Activated CD4-positive, alpha-beta T cell treated with anti-CD3 and anti-CD28 coated beads for 36 hours (primary cell): ENCODE data around the gene FAM167B. TPM values are rescaled to one million over a fixed set of nuclear protein-coding genes. Genes with fewer than 3 reads are reported as not detected.
"Not testable (repeated sequence)": the region's sequence is repeated elsewhere in the genome, so short reads cannot be mapped to it uniquely, and the experiment has no call there.

Experiments
- ATAC-seq: fragments of 200-7000 bp; cut with Tn5 transposase; one replicate; pipeline ENCODE4 v1.10.0; 2021; ENCODE audit warnings: mild to moderate bottlenecking, moderate library complexity
- CTCF ChIA-PET: fragments of 350-600 bp; sonication (Branson Sonifier 250); formaldehyde crosslinking; loops from one replicate; lab custom pipeline; 2021; ENCODE audit warnings: antibody characterized with exemption; lab: Charles Lee
- POLR2A ChIA-PET: fragments of 350-600 bp; sonication (Branson Sonifier 250); formaldehyde crosslinking; loops from one replicate; lab custom pipeline; 2021; ENCODE audit warnings: antibody characterized with exemption, inconsistent platforms; lab: Charles Lee
- DNase-seq: peaks from one replicate; pipeline ENCODE4 v3.0.0-alpha.2; 2020
- H3K27ac Mint-ChIP-seq: one replicate; pipeline ENCODE4 v1.8.0; 2021; ENCODE audit warnings: mixed read lengths
- H3K27me3 Mint-ChIP-seq: one replicate; pipeline ENCODE4 v1.8.0; 2021; ENCODE audit warnings: mixed read lengths
- H3K36me3 Mint-ChIP-seq: one replicate; pipeline ENCODE4 v1.8.0; 2021; ENCODE audit warnings: low read depth, mixed read lengths
- H3K4me1 Mint-ChIP-seq: one replicate; pipeline ENCODE4 v1.8.0; 2021; ENCODE audit warnings: mixed read lengths
- H3K4me3 Mint-ChIP-seq: one replicate; pipeline ENCODE4 v1.8.0; 2021; ENCODE audit warnings: mild to moderate bottlenecking, moderate library complexity, mixed read lengths
- H3K9me3 Mint-ChIP-seq: one replicate; pipeline ENCODE4 v1.8.0; 2021; ENCODE audit warnings: low read depth, mixed read lengths
- intact Hi-C, 2 experiments: fragments of 100-400 bp; cut with DNase I in 1 of 2; cut with micrococcal nuclease in 1 of 2; formaldehyde crosslinking; loops; one replicate each; pipeline versions ENCODE4 v1.14.2 to v1.15.1; 2022 to 2024; cut with DNase I, micrococcal nuclease
- total RNA-seq, 2 experiments: library from RNA; stranded (reverse); gene quantifications; one replicate each; pipeline ENCODE4 v1.2.3, GENCODE V29; 2021

The FAM167B gene
- total RNA-seq, 2 experiments from 2014 or later = 0.72 to 0.82 TPM

DNA sequence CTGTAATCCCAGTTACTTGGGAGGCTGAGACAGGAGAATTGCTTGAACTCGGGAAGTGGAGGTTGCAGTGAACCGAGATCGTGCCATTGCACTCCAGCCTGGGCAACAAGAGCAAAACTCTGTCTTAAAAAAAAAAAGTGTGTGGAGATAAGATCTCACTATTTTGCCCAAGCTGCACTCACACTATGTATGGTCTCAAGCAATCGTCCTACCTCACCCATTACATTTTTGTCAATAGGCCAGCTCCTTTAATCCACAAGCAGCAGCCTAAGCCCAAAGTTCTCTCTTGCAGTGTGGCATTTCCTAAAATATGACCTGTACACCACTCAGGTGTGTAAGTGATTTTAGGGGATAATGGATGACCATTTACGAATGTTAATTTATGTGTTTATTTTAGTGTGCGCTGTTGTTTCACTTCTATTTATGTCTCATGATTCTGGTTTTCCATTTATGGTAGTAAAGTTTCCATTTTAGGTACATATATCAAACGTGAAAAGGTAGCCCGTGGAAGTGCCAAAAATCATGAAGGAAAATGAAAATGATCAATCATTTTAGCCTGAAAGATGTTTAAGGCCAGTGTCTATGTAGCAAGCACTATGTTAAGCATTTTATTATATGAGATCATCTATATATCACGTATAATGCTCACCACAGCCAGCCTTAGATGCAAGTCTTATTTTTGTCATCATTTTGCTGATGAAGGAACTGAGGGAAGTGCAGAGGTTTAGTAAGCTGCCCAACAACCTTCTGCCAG lies 9.6 kb downstream of the FAM167B start:
- CTCF ChIA-PET = interaction anchor here (0.6 to 4.5 kb wide), 4 partner anchors 8 to 235 kb away, joined by 3 to 45 read pairs (median 4); partner anchors contain the start of genes FAM167B, IQCC and LCK
- peak overlapping the region; percentile 98 for H3K27ac Mint-ChIP-seq
- intact Hi-C loops = loop anchor here (1.0 to 10.0 kb wide), 4 partner anchors 8 to 541 kb away; no protein-coding TSS in a partner anchor
- peak; percentile 22 for ATAC-seq
- H3K9me3 Mint-ChIP-seq = no peaks in the 10 kb centered on the region
- H3K36me3 Mint-ChIP-seq = peaks cover 58% of the 10 kb centered on the region
- peaks cover 46% of the 10 kb centered on the region for H3K4me1 Mint-ChIP-seq
- no peak for DNase-seq
- peak overlapping the region; percentile 75 for H3K4me3 Mint-ChIP-seq
- POLR2A ChIA-PET = no interaction called here
- no peaks in the 10 kb centered on the region for H3K27me3 Mint-ChIP-seq

- ATAC-seq = no peak
- ChIA-PET POLR2A (no interaction called here), CTCF (interaction anchor here (0.6 to 4.5 kb wide), 4 partner anchors 9 to 236 kb away, joined by 3 to 45 read pairs (median 4); partner anchors contain the start of genes FAM167B, IQCC and LCK)
- H3K4me3 Mint-ChIP-seq = peak overlapping the region; percentile 75
- peaks cover 46% of the 10 kb centered on the region for H3K4me1 Mint-ChIP-seq
- H3K27me3 Mint-ChIP-seq = no peaks in the 10 kb centered on the region
- H3K9me3 Mint-ChIP-seq = no peaks in the 10 kb centered on the region
- no peak for DNase-seq
- peaks cover 53% of the 10 kb centered on the region for H3K36me3 Mint-ChIP-seq
- intact Hi-C loops = loop anchor here in 1 of 2 experiments (5.0 to 10.0 kb wide), 2 partner anchors 368 to 540 kb away; no protein-coding TSS in a partner anchor
- peak overlapping the region; percentile 98 for H3K27ac Mint-ChIP-seq
Observed at GRCh38 chr1:32257227-32257508, 10.1 kb downstream of the FAM167B start.

GRCh38 chr1:32263236-32263593 lies 16.2 kb downstream of the FAM167B start:
- peaks cover 33% of the 10 kb centered on the region for H3K36me3 Mint-ChIP-seq
- not testable (repeated sequence) for H3K27me3 Mint-ChIP-seq, H3K4me3 Mint-ChIP-seq, H3K9me3 Mint-ChIP-seq, ATAC-seq, DNase-seq
- ChIA-PET CTCF (interaction anchor here (2.5 kb wide), 1 partner anchor 15 kb away, joined by 9 read pairs; no protein-coding TSS in a partner anchor), POLR2A (interaction anchor here (1.1 kb wide), 1 partner anchor 13 kb away, joined by 3 read pairs; no protein-coding TSS in a partner anchor)
- peak overlapping the region; percentile 90 for H3K27ac Mint-ChIP-seq
- H3K4me1 Mint-ChIP-seq = peaks cover 52% of the 10 kb centered on the region
- intact Hi-C loops = loop anchor here in 1 of 2 experiments (10.0 kb wide), 1 partner anchor 328 kb away; the partner anchor contains the start of gene PTP4A2

DNA sequence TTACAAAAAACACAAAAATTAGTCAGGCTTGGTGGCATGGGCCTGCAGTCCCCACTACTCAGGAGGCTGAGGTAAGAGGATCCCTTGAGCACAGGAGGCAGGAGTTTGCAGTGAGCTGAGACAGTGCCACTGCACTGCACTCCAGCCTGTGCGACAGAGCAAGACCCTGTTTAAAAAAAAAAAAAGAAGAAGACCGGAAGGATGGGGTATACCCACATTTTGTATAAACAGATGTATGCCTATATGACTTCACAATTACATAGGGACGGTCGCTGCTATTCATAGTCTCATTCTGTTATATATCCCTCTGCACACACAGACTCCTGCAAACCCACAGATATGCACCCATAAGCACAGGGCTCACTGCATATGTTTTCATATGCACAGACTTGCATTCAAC lies 16.7 kb downstream of the FAM167B start:
- POLR2A ChIA-PET = no interaction called here
- DNase-seq (peak; percentile 47), ATAC-seq (peak; percentile 69)
- H3K36me3 Mint-ChIP-seq = peaks cover 32% of the 10 kb centered on the region
- H3K27me3 Mint-ChIP-seq = no peaks in the 10 kb centered on the region
- H3K9me3 Mint-ChIP-seq = no peaks in the 10 kb centered on the region
- CTCF ChIA-PET = no interaction called here
- no peak overlapping the region for H3K4me3 Mint-ChIP-seq
- intact Hi-C loops = loop anchor here in 1 of 2 experiments (1.0 to 10.0 kb wide), 2 partner anchors 7 to 329 kb away; partner anchors contain the start of gene PTP4A2
- peak overlapping the region; percentile 90 for H3K27ac Mint-ChIP-seq
- peaks cover 51% of the 10 kb centered on the region for H3K4me1 Mint-ChIP-seq

DNA sequence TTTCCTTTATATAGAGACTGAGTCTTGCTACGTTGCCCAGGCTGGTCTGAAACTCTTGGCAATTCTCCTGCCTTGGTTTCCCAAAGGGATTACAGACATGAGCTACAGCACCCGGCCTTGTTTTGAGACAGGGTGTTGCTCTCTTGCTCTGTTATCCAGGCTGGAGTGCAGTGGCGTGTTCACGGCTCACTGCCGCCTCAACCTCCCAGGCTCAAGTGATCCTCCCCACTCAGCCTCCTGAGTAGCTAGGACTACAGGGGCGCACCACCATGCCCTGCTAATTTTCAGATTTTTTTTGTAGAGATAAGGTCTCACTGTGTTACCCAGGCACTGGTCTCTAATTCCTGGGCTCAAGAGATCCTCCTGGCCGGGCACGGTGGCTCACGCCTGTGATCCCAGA lies 18.8 kb downstream of the FAM167B start:
- Mint-ChIP-seq H3K4me3 (no peak overlapping the region), H3K27ac (peak overlapping the region; percentile 77), H3K9me3 (no peaks in the 10 kb centered on the region), H3K4me1 (peaks cover 48% of the 10 kb centered on the region), H3K27me3 (no peaks in the 10 kb centered on the region), H3K36me3 (peaks cover 27% of the 10 kb centered on the region)
- no peak for DNase-seq
- intact Hi-C loops = loop anchor here in 1 of 2 experiments (10.0 kb wide), 1 partner anchor 331 kb away; the partner anchor contains the start of gene PTP4A2
- no peak for ATAC-seq
- CTCF ChIA-PET = interaction anchor here (0.7 to 1.8 kb wide), 3 partner anchors 15 to 23 kb away, joined by 3 to 4 read pairs (median 3); no protein-coding TSS in a partner anchor
- POLR2A ChIA-PET = interaction anchor here (0.6 to 1.4 kb wide), 3 partner anchors 12 to 89 kb away, joined by 5 to 6 read pairs (median 6); no protein-coding TSS in a partner anchor

GRCh38 chr1:32266921-32267591 lies 20.0 kb downstream of the FAM167B start:
- Mint-ChIP-seq H3K27me3 (no peaks in the 10 kb centered on the region), H3K4me1 (peaks cover 60% of the 10 kb centered on the region), H3K36me3 (peaks cover 34% of the 10 kb centered on the region), H3K4me3 (peak overlapping the region; percentile 36), H3K27ac (peak overlapping the region; percentile 97), H3K9me3 (no peaks in the 10 kb centered on the region)
- POLR2A ChIA-PET = no interaction called here
- ATAC-seq (peak; percentile 40), DNase-seq (peak; percentile 49)
- CTCF ChIA-PET = no interaction called here
- intact Hi-C loops = loop anchor here in 1 of 2 experiments (10.0 kb wide), 1 partner anchor 332 kb away; the partner anchor contains the start of gene PTP4A2

GRCh38 chr1:32269744-32270143 lies 22.7 kb downstream of the FAM167B start:
- Mint-ChIP-seq H3K4me3 (no peak overlapping the region), H3K36me3 (peaks cover 40% of the 10 kb centered on the region), H3K27ac (peak overlapping the region; percentile 9), H3K27me3 (no peaks in the 10 kb centered on the region), H3K9me3 (no peaks in the 10 kb centered on the region), H3K4me1 (peaks cover 67% of the 10 kb centered on the region)
- DNase-seq (no peak), ATAC-seq (no peak)
- ChIA-PET CTCF (interaction anchor here (0.6 to 0.7 kb wide), 2 partner anchors 16 to 50 kb away, joined by 3 to 4 read pairs; no protein-coding TSS in a partner anchor), POLR2A (interaction anchor here (1.1 kb wide), 1 partner anchor 43 kb away, joined by 11 read pairs; no protein-coding TSS in a partner anchor)
- intact Hi-C loops = loop anchor here (5.0 to 10.0 kb wide), 3 partner anchors 47 to 1522 kb away; partner anchors contain the start of genes EIF3I (in 1 of the 2), PTP4A2 (in 1 of the 2) and TMEM234 (in 1 of the 2)

GRCh38 chr1:32272557-32273390 lies 25.8 kb downstream of the FAM167B start:
- CTCF ChIA-PET = interaction anchor here (0.7 kb wide), 1 partner anchor 80 kb away, joined by 4 read pairs; no protein-coding TSS in a partner anchor
- Mint-ChIP-seq H3K27ac (peak overlapping the region; percentile 94), H3K4me1 (peaks cover 58% of the 10 kb centered on the region), H3K4me3 (peak overlapping the region; percentile 62), H3K9me3 (no peaks in the 10 kb centered on the region), H3K27me3 (no peaks in the 10 kb centered on the region), H3K36me3 (peaks cover 50% of the 10 kb centered on the region)
- intact Hi-C loops = loop anchor here (1.0 to 5.0 kb wide), 6 partner anchors 16 to 1525 kb away; partner anchors contain the start of genes EIF3I (in 2 of the 2) and TMEM234 (in 2 of the 2)
- ATAC-seq = peak; percentile 21
- POLR2A ChIA-PET = interaction anchor here (1.0 to 1.6 kb wide), 2 partner anchors 32 to 72 kb away, joined by 3 to 4 read pairs; no protein-coding TSS in a partner anchor
- peak; percentile 51 for DNase-seq

- CTCF ChIA-PET = interaction anchor here (0.9 to 1.5 kb wide), 4 partner anchors 15 to 24 kb away, joined by 3 to 8 read pairs (median 4); partner anchors contain the start of gene HDAC1
- Mint-ChIP-seq H3K36me3 (peaks cover 58% of the 10 kb centered on the region), H3K4me1 (peaks cover 58% of the 10 kb centered on the region), H3K4me3 (peak overlapping the region; percentile 62), H3K27ac (peak overlapping the region; percentile 94), H3K27me3 (no peaks in the 10 kb centered on the region), H3K9me3 (no peaks in the 10 kb centered on the region)
- ATAC-seq = peak; percentile 93
- DNase-seq = peak; percentile 91
- intact Hi-C loops = loop anchor here (1.0 to 5.0 kb wide), 7 partner anchors 17 to 1526 kb away; partner anchors contain the start of genes EIF3I (in 2 of the 2) and TMEM234 (in 2 of the 2)
- POLR2A ChIA-PET = interaction anchor here (0.6 to 1.6 kb wide), 4 partner anchors 25 to 121 kb away, joined by 3 to 6 read pairs (median 4); partner anchors contain the start of gene BSDC1
Observed at GRCh38 chr1:32273391-32274208, 26.6 kb downstream of the FAM167B start.
